C4-2B (cell line): ENCODE measurements around the gene RMI1.

Experiments used
- CTCF ChIP-seq: fragments of 450-650 bp; conservative IDR thresholded peaks from 2 replicates; pipeline ENCODE4 v1.5.1; 2017; ENCODE audit warnings: mild to moderate bottlenecking
- ZFX ChIP-seq: fragments of 450-650 bp; IDR thresholded peaks from 2 replicates; pipeline ENCODE4 v1.6.1; 2017

- TF ChIP-seq CTCF, result peak; percentile 45
- no peak for TF ChIP-seq ZFX
These were observed 11.8 kb downstream of the RMI1 start for GRCh38 chr9:83992407-83992806.
